22Rv1 (cell line): Measurements from ENCODE around the gene GSK3A.

ENCODE experiments used
- H3K27ac ChIP-seq: fragments of 450-650 bp; 2 replicates; pipeline ENCODE4 v1.5.1; 2017
- CTCF ChIP-seq: fragments of 450-650 bp; IDR thresholded peaks from 2 replicates; pipeline ENCODE4 v1.5.1; 2017; ENCODE audit warnings: mild to moderate bottlenecking
- ZFX ChIP-seq: fragments of 450-650 bp; IDR thresholded peaks from 2 replicates; pipeline ENCODE4 v1.6.1; 2017; ENCODE audit warnings: antibody characterized with exemption, borderline replicate concordance

GSK3A gene

GRCh38 chr19:42224940-42225717 is 17.3 kb downstream of the GSK3A start:
- no peak overlapping the region for H3K27ac ChIP-seq
- TF ChIP-seq ZFX (no peak), CTCF (no peak)

DNA sequence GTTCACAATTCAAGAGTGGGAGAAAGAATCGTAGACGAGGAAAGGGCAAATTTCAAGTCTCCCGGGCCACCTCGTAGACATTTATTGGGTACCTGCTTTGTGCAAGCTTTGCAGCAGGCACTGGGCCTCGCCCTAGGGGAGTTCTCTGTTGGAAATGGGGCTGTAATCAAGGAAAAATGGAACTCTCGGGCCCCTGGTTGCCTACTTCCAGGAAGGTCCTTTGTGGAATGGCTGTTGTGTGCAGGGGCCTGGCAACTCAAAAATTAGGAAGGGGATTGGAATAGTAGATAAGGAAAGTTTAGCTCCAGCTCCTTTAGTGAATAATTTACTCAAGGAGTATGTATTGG is 21.7 kb downstream of the GSK3A start:
- peak overlapping the region; percentile 77 for H3K27ac ChIP-seq
- no peak for TF ChIP-seq CTCF
- no peak for TF ChIP-seq ZFX

GRCh38 chr19:42219812-42220750 is 22.3 kb downstream of the GSK3A start, which contains the start of gene ZNF526:
ZNF526 (plus strand) TSS chr19:42220312; CDS start chr19:42224404, 4,092 bp downstream.
- TF ChIP-seq ZFX: no peak
- no peak for TF ChIP-seq CTCF
- peak within 1 kb of the TSS; percentile 77 for H3K27ac ChIP-seq

DNA sequence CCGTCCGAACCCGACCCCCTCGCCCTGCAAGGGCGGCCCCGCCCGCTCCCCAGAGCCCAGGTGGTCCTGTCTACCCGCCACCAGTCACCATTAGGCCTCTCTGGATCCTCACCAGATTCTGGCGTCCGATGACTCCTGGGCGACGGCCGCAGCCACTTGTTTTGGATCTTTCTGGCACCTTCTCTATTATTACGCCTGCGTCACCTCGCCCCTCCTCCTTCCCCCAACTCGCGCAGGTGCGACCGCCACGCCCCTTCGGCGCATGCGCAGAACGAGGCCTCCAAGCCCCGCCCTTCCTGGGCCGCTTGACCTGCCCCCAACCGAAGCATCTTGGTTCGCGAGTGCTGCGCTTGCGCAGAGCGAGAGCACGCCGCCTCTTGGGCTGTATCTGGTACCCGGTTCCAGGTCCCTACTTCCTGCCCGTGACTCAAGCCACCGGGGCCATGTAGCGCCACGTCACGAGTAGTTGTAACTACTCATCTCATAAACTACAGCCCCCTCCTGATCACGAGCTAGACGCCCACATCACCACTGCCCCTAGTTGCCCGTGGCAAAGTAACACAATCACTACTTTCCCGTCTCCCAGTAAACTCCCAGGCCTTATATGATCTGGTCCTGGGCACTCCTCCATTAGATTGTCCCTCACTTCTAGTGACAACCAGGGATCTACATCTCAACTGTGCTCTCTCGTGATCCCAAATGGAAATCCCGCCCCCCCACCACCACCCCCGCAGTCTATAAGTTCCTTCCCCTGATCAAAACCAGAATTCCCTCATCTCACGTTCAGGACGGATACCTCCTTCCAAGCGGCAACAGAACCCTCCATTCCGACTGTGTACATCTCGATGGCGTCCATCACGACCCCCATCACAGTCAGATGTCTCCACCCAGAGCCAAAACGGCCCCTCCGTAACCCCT is 24.6 kb downstream of the GSK3A start, which contains the start of gene DEDD2:
TSS of gene DEDD2 (minus strand) at position 158 of the 918 bp plus-strand sequence. CDS start 670 bp downstream, outside the sequence.
- H3K27ac ChIP-seq: peak within 1 kb of the TSS; percentile 77

GRCh38 chr19:42216653-42217519 is 25.5 kb downstream of the GSK3A start:
- H3K27ac ChIP-seq: peak overlapping the region; percentile 77
- TF ChIP-seq CTCF: no peak

More for the DNA sequence above, 24.6 kb downstream of the GSK3A start, which contains the start of gene DEDD2:
- TF ChIP-seq ZFX: no peak
- TF ChIP-seq CTCF: no peak
